DOHH2 (cell line): ENCODE data around the gene ZNF12.

Experiments
- H3F3A ChIP-seq: fragments of 200-600 bp; sonication (generic), shearing (Covaris generic); 2 replicates; pipeline ENCODE4 v1.6.0; 2016; ENCODE audit warnings: antibody characterized with exemption, mild to moderate bottlenecking; ENCODE audit not compliant: control insufficient read depth, insufficient read depth
- H3K27ac ChIP-seq: fragments of 200-600 bp; sonication (generic); 2 replicates; pipeline ENCODE4 v1.5.1; 2014; ENCODE audit warnings: low read depth, mild to moderate bottlenecking, low read length, moderate library complexity
- H3K27me3 ChIP-seq: fragments of 200-600 bp; sonication (generic); 2 replicates; pipeline ENCODE4 v1.6.1; 2014; ENCODE audit warnings: mild to moderate bottlenecking, low read length, mixed read lengths; ENCODE audit not compliant: control insufficient read depth
- H3K36me3 ChIP-seq: fragments of 200-600 bp; sonication (generic); 2 replicates; pipeline ENCODE4 v1.6.1; 2014; ENCODE audit warnings: mild to moderate bottlenecking, low read length, moderate library complexity, mixed read lengths; ENCODE audit not compliant: control insufficient read depth
- H3K4me1 ChIP-seq: fragments of 200-600 bp; sonication (generic); 2 replicates; pipeline ENCODE4 v1.6.1; 2014; ENCODE audit warnings: mild to moderate bottlenecking, low read length, mixed read lengths; ENCODE audit not compliant: control insufficient read depth
- H3K4me2 ChIP-seq: fragments of 200-600 bp; sonication (generic); 2 replicates; pipeline ENCODE4 v1.6.0; 2014; ENCODE audit warnings: mild to moderate bottlenecking, low read length, moderate library complexity
- H3K4me3 ChIP-seq: fragments of 200-600 bp; sonication (generic); 2 replicates; pipeline ENCODE4 v1.5.1; 2014; ENCODE audit warnings: mild to moderate bottlenecking, low read length, mixed read lengths
- H3K79me2 ChIP-seq: fragments of 200-600 bp; sonication (generic); 2 replicates; pipeline ENCODE4 v1.6.1; 2014; ENCODE audit warnings: mild to moderate bottlenecking, low read length, mixed read lengths; ENCODE audit not compliant: control insufficient read depth
- H3K9me2 ChIP-seq: fragments of 200-600 bp; sonication (generic); replicated peaks from 2 replicates; pipeline ENCODE4 v1.6.1; 2014; ENCODE audit warnings: mild to moderate bottlenecking, low read length, mixed read lengths; ENCODE audit not compliant: control insufficient read depth
- H3K9me3 ChIP-seq: fragments of 200-600 bp; sonication (generic); 2 replicates; pipeline ENCODE4 v1.6.1; 2014; ENCODE audit warnings: antibody characterized with exemption, low read length, mixed read lengths; ENCODE audit not compliant: control insufficient read depth, insufficient read depth
- H4K20me1 ChIP-seq: fragments of 200-600 bp; sonication (generic); 2 replicates; pipeline ENCODE4 v1.6.0; 2014; ENCODE audit warnings: low read depth, mild to moderate bottlenecking, antibody characterized with exemption, low read length, moderate library complexity; ENCODE audit not compliant: control insufficient read depth, insufficient read depth
- CTCF ChIP-seq: fragments of 200-600 bp; sonication (generic); IDR thresholded peaks from one replicate; pipeline ENCODE4 v1.5.1; 2014; ENCODE audit warnings: antibody characterized with exemption, mild to moderate bottlenecking, low read depth, low read length; ENCODE audit not compliant: poor library complexity, severe bottlenecking
- EZH2phosphoT487 ChIP-seq: fragments of 200-600 bp; sonication (generic); IDR thresholded peaks from 2 replicates; pipeline ENCODE4 v1.6.1; 2017; ENCODE audit warnings: borderline replicate concordance, mild to moderate bottlenecking, antibody characterized with exemption, low read length, moderate library complexity, mixed read lengths

ZNF12 gene

GRCh38 chr7:6643915-6644625 lies 62.7 kb downstream of the ZNF12 start:
- Histone ChIP-seq H3F3A (no peaks in the 10 kb centered on the region), H4K20me1 (peaks cover 4% of the 10 kb centered on the region; the same call in 1 of the 2 replicates), H3K79me2 (peaks cover 53% of the 10 kb centered on the region), H3K4me3 (no peak overlapping the region), H3K4me2 (no peak overlapping the region), H3K4me1 (peaks cover 2% of the 10 kb centered on the region; the same call in 1 of the 2 replicates), H3K9me3 (no peaks in the 10 kb centered on the region), H3K36me3 (peaks cover 95% of the 10 kb centered on the region), H3K27ac (no peak overlapping the region), H3K9me2 (no peaks in the 10 kb centered on the region), H3K27me3 (no peaks in the 10 kb centered on the region)
- TF ChIP-seq CTCF, result no peak

GRCh38 chr7:6642861-6643640 lies 63.7 kb downstream of the ZNF12 start:
- Histone ChIP-seq H3F3A (no peaks in the 10 kb centered on the region), H3K4me2 (no peak overlapping the region), H3K9me3 (no peaks in the 10 kb centered on the region), H3K79me2 (peaks cover 56% of the 10 kb centered on the region), H3K4me1 (peaks cover 12% of the 10 kb centered on the region), H3K36me3 (peaks cover 93% of the 10 kb centered on the region), H3K27me3 (no peaks in the 10 kb centered on the region), H4K20me1 (peaks cover 4% of the 10 kb centered on the region; the same call in 1 of the 2 replicates), H3K27ac (no peak overlapping the region), H3K9me2 (no peaks in the 10 kb centered on the region), H3K4me3 (no peak overlapping the region)
- no peak for TF ChIP-seq CTCF
- TF ChIP-seq EZH2phosphoT487, result no peak

- no peak overlapping the region for H3K4me2 ChIP-seq
- no peaks in the 10 kb centered on the region for H3K9me2 ChIP-seq
- TF ChIP-seq CTCF (no peak), EZH2phosphoT487 (no peak)
- H3K79me2 ChIP-seq, result peaks cover 55% of the 10 kb centered on the region
- peaks cover 4% of the 10 kb centered on the region; the same call in 1 of the 2 replicates for H4K20me1 ChIP-seq
- no peaks in the 10 kb centered on the region for H3K9me3 ChIP-seq
- H3K4me3 ChIP-seq, result no peak overlapping the region
- H3K36me3 ChIP-seq, result peaks cover 86% of the 10 kb centered on the region
- no peak overlapping the region for H3K27ac ChIP-seq
- no peaks in the 10 kb centered on the region for H3F3A ChIP-seq
- no peaks in the 10 kb centered on the region for H3K27me3 ChIP-seq
- peaks cover 15% of the 10 kb centered on the region for H3K4me1 ChIP-seq
Measured at GRCh38 chr7:6642239-6642839, 64.4 kb downstream of the ZNF12 start.
